GM12801 (cell line): ENCODE data around the gene MUC12.

Experiments used
- TF ChIP-seq, protein P1 (sequence below): IDR thresholded peaks from one replicate; pipeline ENCODE4 v1.5.1; 2011; ENCODE audit warnings: control low read depth; ENCODE audit not compliant: insufficient read length; ENCODE audit errors: extremely low read depth

The MUC12 gene

DNA sequence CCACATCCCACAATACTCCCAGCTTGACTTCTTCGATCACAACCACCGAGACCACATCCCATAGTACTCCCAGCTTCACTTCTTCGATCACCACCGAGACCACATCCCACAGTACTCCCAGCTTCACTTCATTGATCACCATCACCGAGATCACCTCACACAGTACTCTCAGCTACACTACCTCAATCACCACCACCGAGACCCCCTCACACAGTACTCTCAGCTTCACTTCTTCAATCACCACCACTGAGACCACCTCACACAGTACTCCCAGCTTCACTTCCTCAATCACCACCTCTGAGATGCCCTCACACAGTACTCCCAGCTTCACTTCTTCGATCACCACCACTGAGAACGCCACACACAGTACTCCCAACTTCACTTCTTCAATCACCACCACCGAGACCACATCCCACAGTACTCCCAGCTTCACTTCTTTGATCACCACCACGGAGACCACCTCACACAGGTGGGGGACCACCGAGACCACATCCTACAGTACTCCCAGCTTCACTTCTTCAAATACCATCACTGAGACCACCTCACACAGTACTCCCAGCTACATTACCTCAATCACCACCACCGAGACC, 11.4 kb upstream of the MUC12 start:
- TF ChIP-seq, protein P1, sequence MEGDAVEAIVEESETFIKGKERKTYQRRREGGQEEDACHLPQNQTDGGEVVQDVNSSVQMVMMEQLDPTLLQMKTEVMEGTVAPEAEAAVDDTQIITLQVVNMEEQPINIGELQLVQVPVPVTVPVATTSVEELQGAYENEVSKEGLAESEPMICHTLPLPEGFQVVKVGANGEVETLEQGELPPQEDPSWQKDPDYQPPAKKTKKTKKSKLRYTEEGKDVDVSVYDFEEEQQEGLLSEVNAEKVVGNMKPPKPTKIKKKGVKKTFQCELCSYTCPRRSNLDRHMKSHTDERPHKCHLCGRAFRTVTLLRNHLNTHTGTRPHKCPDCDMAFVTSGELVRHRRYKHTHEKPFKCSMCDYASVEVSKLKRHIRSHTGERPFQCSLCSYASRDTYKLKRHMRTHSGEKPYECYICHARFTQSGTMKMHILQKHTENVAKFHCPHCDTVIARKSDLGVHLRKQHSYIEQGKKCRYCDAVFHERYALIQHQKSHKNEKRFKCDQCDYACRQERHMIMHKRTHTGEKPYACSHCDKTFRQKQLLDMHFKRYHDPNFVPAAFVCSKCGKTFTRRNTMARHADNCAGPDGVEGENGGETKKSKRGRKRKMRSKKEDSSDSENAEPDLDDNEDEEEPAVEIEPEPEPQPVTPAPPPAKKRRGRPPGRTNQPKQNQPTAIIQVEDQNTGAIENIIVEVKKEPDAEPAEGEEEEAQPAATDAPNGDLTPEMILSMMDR, result no peak

DNA sequence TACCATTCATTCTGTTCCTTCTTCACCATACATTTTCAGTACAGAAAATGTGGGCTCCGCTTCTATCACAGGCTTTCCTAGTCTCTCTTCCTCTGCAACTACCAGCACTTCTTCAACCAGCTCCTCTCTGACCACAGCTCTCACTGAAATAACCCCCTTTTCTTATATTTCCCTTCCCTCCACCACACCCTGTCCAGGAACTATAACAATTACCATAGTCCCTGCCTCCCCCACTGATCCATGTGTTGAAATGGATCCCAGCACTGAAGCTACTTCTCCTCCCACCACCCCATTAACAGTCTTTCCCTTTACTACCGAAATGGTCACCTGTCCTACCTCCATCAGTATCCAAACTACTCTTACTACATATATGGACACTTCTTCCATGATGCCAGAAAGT, 9.5 kb upstream of the MUC12 start:
- TF ChIP-seq, protein P1, result no peak

DNA sequence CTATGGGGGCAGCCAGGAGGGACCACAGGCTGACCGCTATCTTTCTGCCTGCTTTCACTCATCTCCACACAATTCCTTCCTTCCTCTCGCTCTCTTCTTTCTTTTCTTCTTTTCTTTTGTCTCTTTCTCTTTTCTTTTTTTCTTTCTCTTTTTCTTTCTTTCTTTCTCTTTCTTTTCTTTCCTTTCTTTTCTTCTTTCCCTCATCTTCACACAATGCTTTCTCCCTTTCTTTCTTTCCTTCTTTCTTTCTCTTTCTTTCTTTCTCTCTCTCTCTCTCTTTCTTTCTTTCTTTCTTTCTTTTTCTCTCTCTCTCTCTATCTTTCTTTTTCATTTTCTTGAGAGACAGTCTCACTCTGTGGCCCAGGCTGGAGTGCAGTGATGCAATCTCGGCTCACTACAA, 6.8 kb upstream of the MUC12 start:
- TF ChIP-seq, protein P1, result no peak

DNA sequence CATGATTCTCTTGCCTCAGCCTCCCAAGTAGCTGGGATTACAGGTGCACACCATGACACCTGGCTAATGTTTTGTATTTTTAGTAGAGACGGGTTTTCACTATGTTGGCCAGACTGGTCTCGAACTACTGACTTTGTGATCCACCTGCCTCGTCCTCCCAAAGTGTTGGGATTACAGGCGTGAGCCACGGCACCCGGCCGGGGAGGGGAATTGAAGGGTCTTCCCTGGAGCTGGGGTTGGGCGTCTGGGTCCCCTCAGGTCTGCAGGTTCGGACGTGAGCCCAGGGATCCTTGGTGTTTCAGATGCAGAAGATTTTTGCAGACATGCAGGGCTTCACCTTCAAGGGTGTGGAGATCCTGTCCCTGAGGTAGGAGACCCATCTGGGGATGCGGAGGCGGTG, 6.0 kb upstream of the MUC12 start:
- TF ChIP-seq, protein P1, result no peak

DNA sequence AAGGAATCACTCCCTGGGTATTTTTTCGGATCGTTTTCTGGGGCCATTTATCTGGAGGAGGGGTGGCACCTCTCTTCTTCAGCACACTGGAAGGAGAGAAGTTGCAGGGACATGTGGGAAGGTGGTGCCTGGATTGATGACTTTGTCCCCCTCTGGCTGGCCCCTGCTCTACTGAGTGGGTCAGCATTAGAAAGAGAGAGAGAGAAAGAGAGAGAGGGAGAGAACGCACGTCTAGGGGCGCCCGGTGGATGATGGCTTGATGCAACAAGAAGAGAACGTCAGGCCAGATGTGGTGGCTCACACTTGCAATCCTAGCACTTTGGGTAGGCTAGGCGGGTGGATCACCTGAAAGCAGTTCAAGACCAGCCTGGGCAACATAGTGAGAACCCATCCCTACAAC, 5.5 kb upstream of the MUC12 start:
- TF ChIP-seq, protein P1, result no peak

DNA sequence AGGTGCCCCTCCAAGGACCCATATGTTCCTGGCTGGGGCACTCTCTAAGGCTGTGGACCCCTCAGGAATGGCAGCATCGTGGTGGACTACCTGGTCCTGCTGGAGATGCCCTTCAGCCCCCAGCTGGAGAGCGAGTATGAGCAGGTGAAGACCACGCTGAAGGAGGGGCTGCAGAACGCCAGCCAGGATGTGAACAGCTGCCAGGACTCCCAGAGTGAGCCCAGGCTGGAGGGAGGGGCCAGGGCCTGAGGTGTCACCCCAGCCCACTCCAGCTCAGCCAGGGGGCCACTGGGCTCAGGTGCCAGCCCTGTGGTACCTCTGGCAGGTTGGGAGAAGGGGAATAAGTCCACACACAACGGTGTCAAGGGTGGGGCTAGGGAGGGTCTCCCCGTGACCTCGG, 4.7 kb upstream of the MUC12 start:
- TF ChIP-seq, protein P1, result no peak

DNA sequence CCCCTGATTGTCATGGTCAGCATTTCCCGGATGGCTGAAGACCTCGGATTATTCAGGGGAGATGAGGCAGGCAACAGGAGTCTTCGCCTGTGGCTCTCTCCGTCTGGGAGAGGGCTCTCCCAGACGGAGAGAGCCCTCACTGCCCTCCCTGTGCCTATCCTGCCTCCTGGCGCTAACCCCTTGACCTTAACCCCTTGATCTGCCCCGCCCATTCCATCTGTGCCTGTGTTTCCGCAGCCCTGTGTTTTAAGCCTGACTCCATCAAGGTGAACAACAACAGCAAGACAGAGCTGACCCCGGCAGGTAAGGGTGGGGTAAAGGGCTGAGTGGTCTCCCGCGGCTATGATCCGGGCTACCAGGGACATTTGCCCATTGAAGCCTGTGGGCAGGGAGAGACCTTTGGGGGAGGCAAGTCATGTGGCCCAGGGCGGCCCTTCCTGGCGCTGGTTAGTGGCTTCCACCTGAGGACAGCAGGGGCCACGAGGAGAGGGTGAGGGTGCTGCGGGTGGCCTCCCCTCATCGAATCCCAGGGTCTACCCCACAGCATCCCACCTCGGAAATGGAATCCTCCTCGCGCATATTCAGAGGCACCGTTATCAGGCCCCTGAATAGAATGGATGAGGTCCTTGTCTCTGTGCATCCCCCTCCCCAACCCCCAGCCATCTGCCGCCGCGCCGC, 4.2 kb upstream of the MUC12 start:
- TF ChIP-seq, protein P1, result no peak
